ENCODE results near the gene ORAI2.

ORAI2 gene

DNA sequence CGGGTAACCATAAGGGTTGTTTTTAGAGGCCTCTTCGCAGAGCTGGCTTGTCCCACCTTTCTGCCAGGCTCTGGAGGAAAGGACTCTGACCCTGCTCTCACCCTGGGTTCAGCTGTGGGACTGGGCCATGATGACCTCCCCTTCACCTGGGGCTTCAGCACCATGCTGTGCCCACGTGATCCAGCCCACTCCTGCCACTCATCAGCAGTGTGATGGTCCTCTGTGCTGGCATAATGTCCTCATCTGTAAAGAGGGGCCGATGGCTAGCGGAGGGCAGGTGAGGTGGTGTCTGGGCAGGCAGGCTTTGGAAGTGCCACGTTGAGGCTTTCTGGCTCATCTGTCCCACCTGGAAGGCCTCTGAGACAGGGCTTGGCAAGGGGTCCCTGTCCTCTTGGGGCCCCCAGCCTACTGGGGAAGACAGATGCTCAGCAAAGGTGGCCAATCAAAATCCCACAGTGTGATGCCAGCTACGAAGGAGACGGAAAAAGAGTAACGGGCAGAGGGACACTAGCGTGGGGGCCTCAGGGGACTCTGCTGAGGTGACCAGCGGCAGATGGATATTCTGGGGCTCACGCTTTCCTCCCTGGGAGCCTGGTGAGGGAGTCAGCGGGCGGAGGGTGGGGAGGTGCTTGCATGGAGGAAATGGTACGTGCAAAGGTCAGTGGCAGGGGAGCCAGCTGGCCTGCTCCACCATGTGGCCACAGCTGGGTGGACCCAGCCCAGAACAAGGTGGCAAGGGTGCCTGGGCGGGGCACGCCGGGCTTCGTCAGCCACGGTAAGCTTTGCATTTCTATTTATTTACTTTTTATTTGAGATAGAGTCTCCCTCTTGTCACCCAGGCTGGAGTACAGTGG lies 36.8 kb downstream of the ORAI2 start:
- H3K27ac ChIP-seq (replicated peaks) = no peak overlapping the region
- no peak for DNase-seq (ENCODE audit: low read depth in 1 of 2, low spot score in 1 of 2)
- TF ChIP-seq, protein P1, sequence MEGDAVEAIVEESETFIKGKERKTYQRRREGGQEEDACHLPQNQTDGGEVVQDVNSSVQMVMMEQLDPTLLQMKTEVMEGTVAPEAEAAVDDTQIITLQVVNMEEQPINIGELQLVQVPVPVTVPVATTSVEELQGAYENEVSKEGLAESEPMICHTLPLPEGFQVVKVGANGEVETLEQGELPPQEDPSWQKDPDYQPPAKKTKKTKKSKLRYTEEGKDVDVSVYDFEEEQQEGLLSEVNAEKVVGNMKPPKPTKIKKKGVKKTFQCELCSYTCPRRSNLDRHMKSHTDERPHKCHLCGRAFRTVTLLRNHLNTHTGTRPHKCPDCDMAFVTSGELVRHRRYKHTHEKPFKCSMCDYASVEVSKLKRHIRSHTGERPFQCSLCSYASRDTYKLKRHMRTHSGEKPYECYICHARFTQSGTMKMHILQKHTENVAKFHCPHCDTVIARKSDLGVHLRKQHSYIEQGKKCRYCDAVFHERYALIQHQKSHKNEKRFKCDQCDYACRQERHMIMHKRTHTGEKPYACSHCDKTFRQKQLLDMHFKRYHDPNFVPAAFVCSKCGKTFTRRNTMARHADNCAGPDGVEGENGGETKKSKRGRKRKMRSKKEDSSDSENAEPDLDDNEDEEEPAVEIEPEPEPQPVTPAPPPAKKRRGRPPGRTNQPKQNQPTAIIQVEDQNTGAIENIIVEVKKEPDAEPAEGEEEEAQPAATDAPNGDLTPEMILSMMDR (IDR thresholded peaks at IDR 0.05; ENCODE audit: insufficient read depth, low read length) = no peak
- TF ChIP-seq GABPA (IDR thresholded peaks at IDR 0.05; ENCODE audit: low read depth) (no peak), SPI1 (IDR thresholded peaks at IDR 0.05; ENCODE audit: borderline replicate concordance, low read depth) (no peak), POLR2AphosphoS5 (IDR thresholded peaks at IDR 0.05; ENCODE audit: low read depth) (no peak)
- TF ChIP-seq, protein P2, sequence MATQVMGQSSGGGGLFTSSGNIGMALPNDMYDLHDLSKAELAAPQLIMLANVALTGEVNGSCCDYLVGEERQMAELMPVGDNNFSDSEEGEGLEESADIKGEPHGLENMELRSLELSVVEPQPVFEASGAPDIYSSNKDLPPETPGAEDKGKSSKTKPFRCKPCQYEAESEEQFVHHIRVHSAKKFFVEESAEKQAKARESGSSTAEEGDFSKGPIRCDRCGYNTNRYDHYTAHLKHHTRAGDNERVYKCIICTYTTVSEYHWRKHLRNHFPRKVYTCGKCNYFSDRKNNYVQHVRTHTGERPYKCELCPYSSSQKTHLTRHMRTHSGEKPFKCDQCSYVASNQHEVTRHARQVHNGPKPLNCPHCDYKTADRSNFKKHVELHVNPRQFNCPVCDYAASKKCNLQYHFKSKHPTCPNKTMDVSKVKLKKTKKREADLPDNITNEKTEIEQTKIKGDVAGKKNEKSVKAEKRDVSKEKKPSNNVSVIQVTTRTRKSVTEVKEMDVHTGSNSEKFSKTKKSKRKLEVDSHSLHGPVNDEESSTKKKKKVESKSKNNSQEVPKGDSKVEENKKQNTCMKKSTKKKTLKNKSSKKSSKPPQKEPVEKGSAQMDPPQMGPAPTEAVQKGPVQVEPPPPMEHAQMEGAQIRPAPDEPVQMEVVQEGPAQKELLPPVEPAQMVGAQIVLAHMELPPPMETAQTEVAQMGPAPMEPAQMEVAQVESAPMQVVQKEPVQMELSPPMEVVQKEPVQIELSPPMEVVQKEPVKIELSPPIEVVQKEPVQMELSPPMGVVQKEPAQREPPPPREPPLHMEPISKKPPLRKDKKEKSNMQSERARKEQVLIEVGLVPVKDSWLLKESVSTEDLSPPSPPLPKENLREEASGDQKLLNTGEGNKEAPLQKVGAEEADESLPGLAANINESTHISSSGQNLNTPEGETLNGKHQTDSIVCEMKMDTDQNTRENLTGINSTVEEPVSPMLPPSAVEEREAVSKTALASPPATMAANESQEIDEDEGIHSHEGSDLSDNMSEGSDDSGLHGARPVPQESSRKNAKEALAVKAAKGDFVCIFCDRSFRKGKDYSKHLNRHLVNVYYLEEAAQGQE (IDR thresholded peaks at IDR 0.05; ENCODE audit: insufficient replicate concordance, low read depth) = no peak
- H3K27me3 ChIP-seq (ENCODE audit: insufficient read depth, poor library complexity, severe bottlenecking) = no peaks in the 10 kb centered on the region
- H3K4me3 ChIP-seq (replicated peaks; ENCODE audit: insufficient read depth, low read length) = no peak overlapping the region

DNA sequence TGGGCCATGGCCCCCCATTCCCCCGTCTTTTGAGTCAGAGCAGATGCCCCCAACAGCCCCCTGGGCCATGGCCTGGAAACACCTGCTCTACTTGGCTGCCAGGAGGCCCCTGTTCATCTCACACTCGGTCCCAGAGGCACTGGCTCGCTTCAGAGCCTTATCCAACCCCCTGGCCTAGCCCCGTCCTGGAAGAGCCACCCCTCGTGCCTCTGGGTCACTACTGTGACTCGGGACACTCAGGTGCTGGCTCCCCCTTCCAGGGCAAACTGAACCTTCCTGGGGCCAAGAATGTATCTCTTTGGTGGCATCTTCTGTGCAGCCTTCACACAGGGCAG lies 38.4 kb downstream of the ORAI2 start:
- no peak overlapping the region for H3K4me3 ChIP-seq (replicated peaks; ENCODE audit: insufficient read depth, low read length)
- no peak for DNase-seq (ENCODE audit: low read depth in 1 of 2, low spot score in 1 of 2)
- no peaks in the 10 kb centered on the region for H3K27me3 ChIP-seq (ENCODE audit: insufficient read depth, poor library complexity, severe bottlenecking)
- no peak overlapping the region for H3K27ac ChIP-seq (replicated peaks)
- TF ChIP-seq GABPA (IDR thresholded peaks at IDR 0.05; ENCODE audit: low read depth) = no peak
- TF ChIP-seq, protein P1 (IDR thresholded peaks at IDR 0.05; ENCODE audit: insufficient read depth, low read length) = no peak
- TF ChIP-seq, protein P2 (IDR thresholded peaks at IDR 0.05; ENCODE audit: insufficient replicate concordance, low read depth) = no peak
- no peak; the same call in 1 of the 2 replicates for TF ChIP-seq POLR2AphosphoS5 (IDR thresholded peaks at IDR 0.05; ENCODE audit: low read depth)
- no peak for TF ChIP-seq SPI1 (IDR thresholded peaks at IDR 0.05; ENCODE audit: borderline replicate concordance, low read depth)

DNA sequence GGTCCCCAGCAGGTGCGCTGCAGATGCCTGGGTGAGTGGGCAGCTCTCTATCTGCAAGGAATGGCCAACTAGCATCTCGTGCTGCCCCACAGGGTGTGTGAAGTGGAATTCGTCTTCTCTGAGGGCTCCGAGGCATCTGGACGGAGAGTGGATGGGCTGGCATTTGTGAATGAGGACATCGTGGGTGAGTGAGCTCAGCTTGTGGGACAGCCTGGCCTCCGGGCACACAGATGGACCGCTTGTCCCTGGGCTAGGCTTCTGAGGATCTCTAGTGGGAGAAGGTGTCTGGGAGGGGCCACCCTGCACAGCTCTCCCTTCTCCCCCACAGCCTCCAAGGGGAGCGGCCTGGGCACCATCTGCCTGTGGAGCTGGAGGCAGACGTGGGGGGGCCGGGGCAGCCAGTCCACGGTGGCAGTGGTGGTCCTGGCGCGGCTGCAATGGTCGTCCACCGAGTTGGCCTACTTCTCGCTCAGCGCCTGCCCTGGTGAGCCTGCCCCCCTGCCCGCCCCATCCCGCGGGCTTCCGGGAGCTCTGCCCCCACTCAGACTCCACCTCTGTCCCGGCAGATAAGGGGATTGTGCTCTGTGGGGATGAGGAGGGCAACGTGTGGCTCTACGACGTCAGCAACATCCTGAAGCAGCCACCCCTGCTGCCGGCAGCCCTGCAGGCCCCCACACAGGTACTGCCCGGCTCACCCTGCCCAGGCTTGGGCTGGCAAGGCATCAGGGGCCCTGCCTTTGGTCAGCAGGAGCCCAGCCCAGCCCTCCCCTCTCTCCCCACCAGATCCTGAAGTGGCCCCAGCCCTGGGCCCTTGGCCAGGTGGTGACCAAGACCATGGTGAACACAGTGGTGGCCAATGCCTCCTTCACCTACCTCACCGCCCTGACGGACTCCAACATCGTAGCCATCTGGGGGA lies 39.0 kb downstream of the ORAI2 start:
- H3K27ac ChIP-seq (replicated peaks) = no peak overlapping the region
- no peak for DNase-seq (ENCODE audit: low read depth in 1 of 2, low spot score in 1 of 2)
- H3K4me3 ChIP-seq (replicated peaks; ENCODE audit: insufficient read depth, low read length) = no peak overlapping the region
- TF ChIP-seq, protein P2 (IDR thresholded peaks at IDR 0.05; ENCODE audit: insufficient replicate concordance, low read depth) = no peak
- TF ChIP-seq, protein P1 (IDR thresholded peaks at IDR 0.05; ENCODE audit: insufficient read depth, low read length) = no peak
- TF ChIP-seq SPI1 (IDR thresholded peaks at IDR 0.05; ENCODE audit: borderline replicate concordance, low read depth) (no peak), POLR2AphosphoS5 (IDR thresholded peaks at IDR 0.05; ENCODE audit: low read depth) (no peak), GABPA (IDR thresholded peaks at IDR 0.05; ENCODE audit: low read depth) (no peak)
- no peaks in the 10 kb centered on the region for H3K27me3 ChIP-seq (ENCODE audit: insufficient read depth, poor library complexity, severe bottlenecking)
